Measurements from ENCODE around the gene RBPMS2. TPM values are rescaled to one million over a fixed set of nuclear protein-coding genes. Genes with fewer than 3 reads are reported as not detected.

Gene RBPMS2
- total RNA-seq, 4 donors from 2014 or later, result 0.22 to 5.4 (median 1.8) TPM

GRCh38 chr15:64702816-64703631 is 72.4 kb downstream of the RBPMS2 start:
- Histone ChIP-seq H3K27me3 (no peaks in the 10 kb centered on the region), H3K9me3 (no peaks in the 10 kb centered on the region), H3K4me1 (peaks cover 0 to 51% (median 46%) of the 10 kb centered on the region in 4 donors), H3K36me3 (no peaks in the 10 kb centered on the region), H3K4me3 (peak overlapping the region; percentile 61 to 87 (median 75)), H3K27ac (peak overlapping the region; percentile 87 to 95 (median 92))
- peak; percentile 31 to 90 for TF ChIP-seq EP300 (IDR thresholded peaks at IDR 0.05)
- peak in 1 of 2 donors; percentile 66 for TF ChIP-seq POLR2A (IDR thresholded peaks at IDR 0.05)
- TF ChIP-seq CTCF (IDR thresholded peaks at IDR 0.05), result peak in 1 of 5 experiments; percentile 30
- WGBS, 2 donors, result 1% methylated on average over 30 to 43 of the region's 62 CpGs
- peak; percentile 97 for DNase-seq (ENCODE audit: low spot score in 2 of 2)

- peaks cover 0 to 64% (median 53%) of the 10 kb centered on the region in 4 donors for H3K4me1 ChIP-seq
- TF ChIP-seq EP300 (IDR thresholded peaks at IDR 0.05), result no peak
- TF ChIP-seq POLR2A (IDR thresholded peaks at IDR 0.05), result no peak
- H3K36me3 ChIP-seq, result no peaks in the 10 kb centered on the region
- DNase-seq (ENCODE audit: low spot score in 2 of 2), result no peak
- peak overlapping the region; percentile 61 to 87 (median 75) for H3K4me3 ChIP-seq
- H3K27ac ChIP-seq, result peak overlapping the region in 3 of 4 donors; percentile 87 to 95 (median 93)
- WGBS, 2 donors, result 15 to 21% methylated on average over 5 of the region's 5 CpGs
- no peaks in the 10 kb centered on the region for H3K27me3 ChIP-seq
- no peaks in the 10 kb centered on the region for H3K9me3 ChIP-seq
These were observed 73.8 kb downstream of the RBPMS2 start for GRCh38 chr15:64701482-64702184.

- Histone ChIP-seq H3K27ac (peak overlapping the region in 2 of 4 donors; percentile 93 to 95), H3K36me3 (no peaks in the 10 kb centered on the region), H3K4me3 (peak overlapping the region in 1 of 4 donors; percentile 87), H3K9me3 (no peaks in the 10 kb centered on the region), H3K27me3 (no peaks in the 10 kb centered on the region), H3K4me1 (peaks cover 0 to 69% (median 53%) of the 10 kb centered on the region in 4 donors)
- DNase-seq (ENCODE audit: low spot score in 2 of 2), result no peak
- TF ChIP-seq EP300 (IDR thresholded peaks at IDR 0.05) (no peak), CTCF (IDR thresholded peaks at IDR 0.05) (no peak), POLR2A (IDR thresholded peaks at IDR 0.05) (no peak)
- 32 to 37% methylated on average over 3 of the region's 3 CpGs for WGBS, 2 donors
These were observed 74.3 kb downstream of the RBPMS2 start for GRCh38 chr15:64701051-64701450.

GRCh38 chr15:64699751-64700388 is 75.5 kb downstream of the RBPMS2 start:
- TF ChIP-seq EP300 (IDR thresholded peaks at IDR 0.05) (no peak), CTCF (IDR thresholded peaks at IDR 0.05) (no peak), POLR2A (IDR thresholded peaks at IDR 0.05) (no peak)
- 21 to 36% methylated on average over 7 of the region's 7 CpGs for WGBS, 2 donors
- H3K27me3 ChIP-seq, result no peaks in the 10 kb centered on the region
- no peaks in the 10 kb centered on the region for H3K36me3 ChIP-seq
- H3K4me3 ChIP-seq, result peak overlapping the region in 2 of 4 donors; percentile 7 to 17
- no peak for DNase-seq (ENCODE audit: low spot score in 2 of 2)
- H3K9me3 ChIP-seq, result no peaks in the 10 kb centered on the region
- peak overlapping the region in 3 of 4 donors; percentile 40 to 95 (median 93) for H3K27ac ChIP-seq
- peaks cover 0 to 81% (median 54%) of the 10 kb centered on the region in 4 donors for H3K4me1 ChIP-seq

- Histone ChIP-seq H3K36me3 (no peaks in the 10 kb centered on the region), H3K27ac (peak overlapping the region; percentile 5 to 95 (median 66)), H3K4me3 (no peak overlapping the region), H3K9me3 (no peaks in the 10 kb centered on the region), H3K27me3 (no peaks in the 10 kb centered on the region), H3K4me1 (peaks cover 0 to 89% (median 62%) of the 10 kb centered on the region in 4 donors)
- TF ChIP-seq EP300 (IDR thresholded peaks at IDR 0.05), result no peak
- no peak for TF ChIP-seq CTCF (IDR thresholded peaks at IDR 0.05)
- no peak for TF ChIP-seq POLR2A (IDR thresholded peaks at IDR 0.05)
- DNase-seq (ENCODE audit: low spot score in 2 of 2), result no peak
These were observed 76.6 kb downstream of the RBPMS2 start for GRCh38 chr15:64698823-64699222.
